ENCODE measurements around the gene NRXN2.

NRXN2 gene

DNA sequence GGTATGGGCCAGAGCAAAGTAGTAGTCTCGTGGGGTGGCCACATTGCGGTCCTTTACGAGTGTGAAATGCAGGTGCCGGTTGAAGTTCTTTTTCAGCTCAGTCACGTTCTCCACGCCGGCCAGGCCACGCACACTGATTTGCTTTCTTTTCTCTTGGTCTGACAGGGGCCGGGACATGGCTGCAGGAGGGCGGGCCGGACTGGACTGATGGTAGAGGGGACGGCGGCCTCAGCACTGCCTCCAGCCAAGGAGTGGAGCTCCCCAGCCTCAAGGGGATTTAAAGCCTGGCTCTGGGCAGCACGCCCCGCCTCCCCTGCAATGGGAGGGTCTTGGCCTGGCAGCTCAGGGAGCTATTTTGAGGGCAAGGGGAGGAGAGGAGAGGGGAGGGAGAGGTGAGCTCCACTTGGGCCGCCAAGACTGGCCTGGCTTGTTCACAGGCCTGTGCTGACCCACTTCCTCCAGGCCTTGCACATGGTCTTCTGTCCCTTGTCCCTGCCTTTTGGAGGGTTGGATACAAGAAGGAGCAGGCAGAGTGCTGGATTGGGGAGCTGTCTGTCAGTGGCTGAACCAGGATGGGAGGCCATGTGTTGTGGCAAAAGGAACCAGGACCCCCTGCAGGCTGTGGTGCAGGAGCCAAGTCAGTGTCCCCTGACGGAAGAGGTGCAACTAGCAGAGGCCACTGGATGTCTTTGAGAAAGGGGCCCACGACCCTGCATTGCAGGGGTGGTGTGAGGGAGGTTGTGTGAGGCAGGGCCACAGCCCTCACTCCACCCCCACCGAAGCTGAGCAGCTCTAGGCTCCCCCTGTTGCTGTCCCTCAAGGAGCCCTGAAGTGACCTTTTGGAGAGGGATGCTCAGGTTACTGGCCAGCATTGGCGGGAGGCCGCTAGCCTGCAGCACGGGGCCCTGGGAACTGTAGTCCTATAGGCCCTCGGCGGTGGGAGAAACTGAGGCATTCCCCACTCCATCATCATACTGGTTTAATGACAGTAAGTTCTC, 37.0 kb upstream of the NRXN2 start, which contains the start of gene PYGM:
PYGM (minus strand) TSS at position 253 of the 998 bp plus-strand sequence; CDS start at position 177, 76 bp downstream.
- peak within 1 kb of the TSS; percentile 85 for H3K27ac ChIP-seq
- ChIA-PET POLR2A (ENCODE audit: low non-redundant PET) (no interaction called here), CTCF (interaction anchor here (0.5 to 1.0 kb wide), 2 partner anchors 17 to 84 kb away, joined by 3 read pairs; no protein-coding TSS in a partner anchor)
- TF ChIP-seq, protein P1, sequence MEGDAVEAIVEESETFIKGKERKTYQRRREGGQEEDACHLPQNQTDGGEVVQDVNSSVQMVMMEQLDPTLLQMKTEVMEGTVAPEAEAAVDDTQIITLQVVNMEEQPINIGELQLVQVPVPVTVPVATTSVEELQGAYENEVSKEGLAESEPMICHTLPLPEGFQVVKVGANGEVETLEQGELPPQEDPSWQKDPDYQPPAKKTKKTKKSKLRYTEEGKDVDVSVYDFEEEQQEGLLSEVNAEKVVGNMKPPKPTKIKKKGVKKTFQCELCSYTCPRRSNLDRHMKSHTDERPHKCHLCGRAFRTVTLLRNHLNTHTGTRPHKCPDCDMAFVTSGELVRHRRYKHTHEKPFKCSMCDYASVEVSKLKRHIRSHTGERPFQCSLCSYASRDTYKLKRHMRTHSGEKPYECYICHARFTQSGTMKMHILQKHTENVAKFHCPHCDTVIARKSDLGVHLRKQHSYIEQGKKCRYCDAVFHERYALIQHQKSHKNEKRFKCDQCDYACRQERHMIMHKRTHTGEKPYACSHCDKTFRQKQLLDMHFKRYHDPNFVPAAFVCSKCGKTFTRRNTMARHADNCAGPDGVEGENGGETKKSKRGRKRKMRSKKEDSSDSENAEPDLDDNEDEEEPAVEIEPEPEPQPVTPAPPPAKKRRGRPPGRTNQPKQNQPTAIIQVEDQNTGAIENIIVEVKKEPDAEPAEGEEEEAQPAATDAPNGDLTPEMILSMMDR (conservative IDR thresholded peaks at IDR 0.05; ENCODE audit: low read depth): no peak
- no peak for DNase-seq (ENCODE audit: low spot score)

DNA sequence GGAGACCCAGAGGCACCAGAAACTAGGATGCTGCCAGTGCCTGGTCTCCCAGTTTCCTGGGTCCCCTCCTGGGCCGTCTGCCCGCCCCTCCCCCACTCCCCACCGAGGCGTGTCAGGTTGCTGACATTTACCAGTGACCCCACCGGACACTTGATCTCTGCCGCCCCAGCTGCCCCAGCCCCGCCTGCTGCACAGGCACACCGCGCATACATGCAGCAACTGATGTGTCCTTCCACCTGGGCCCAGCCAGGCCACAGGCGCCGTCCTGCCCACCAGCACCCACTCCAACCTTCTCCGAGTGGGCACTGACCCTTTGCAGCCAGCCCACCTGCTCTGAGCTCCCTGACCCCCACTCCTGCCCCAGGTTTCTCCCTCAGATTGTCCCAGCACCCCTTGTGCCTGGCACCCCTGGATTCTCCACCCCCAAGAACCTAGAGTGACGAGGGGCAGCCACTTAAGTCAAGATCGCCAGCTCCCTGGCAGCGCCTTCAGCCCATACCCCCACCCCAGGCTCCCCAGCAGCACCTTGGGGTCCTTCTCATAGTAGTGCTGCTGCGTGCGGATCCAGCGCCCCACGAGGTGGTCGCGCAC, 36.2 kb upstream of the NRXN2 start:
- POLR2A ChIA-PET (ENCODE audit: low non-redundant PET): no interaction called here
- CTCF ChIA-PET: no interaction called here
- peak overlapping the region; percentile 85; the same call in 1 of the 2 replicates for H3K27ac ChIP-seq
- TF ChIP-seq, protein P1 (conservative IDR thresholded peaks at IDR 0.05; ENCODE audit: low read depth): no peak
- no peak for DNase-seq (ENCODE audit: low spot score)

DNA sequence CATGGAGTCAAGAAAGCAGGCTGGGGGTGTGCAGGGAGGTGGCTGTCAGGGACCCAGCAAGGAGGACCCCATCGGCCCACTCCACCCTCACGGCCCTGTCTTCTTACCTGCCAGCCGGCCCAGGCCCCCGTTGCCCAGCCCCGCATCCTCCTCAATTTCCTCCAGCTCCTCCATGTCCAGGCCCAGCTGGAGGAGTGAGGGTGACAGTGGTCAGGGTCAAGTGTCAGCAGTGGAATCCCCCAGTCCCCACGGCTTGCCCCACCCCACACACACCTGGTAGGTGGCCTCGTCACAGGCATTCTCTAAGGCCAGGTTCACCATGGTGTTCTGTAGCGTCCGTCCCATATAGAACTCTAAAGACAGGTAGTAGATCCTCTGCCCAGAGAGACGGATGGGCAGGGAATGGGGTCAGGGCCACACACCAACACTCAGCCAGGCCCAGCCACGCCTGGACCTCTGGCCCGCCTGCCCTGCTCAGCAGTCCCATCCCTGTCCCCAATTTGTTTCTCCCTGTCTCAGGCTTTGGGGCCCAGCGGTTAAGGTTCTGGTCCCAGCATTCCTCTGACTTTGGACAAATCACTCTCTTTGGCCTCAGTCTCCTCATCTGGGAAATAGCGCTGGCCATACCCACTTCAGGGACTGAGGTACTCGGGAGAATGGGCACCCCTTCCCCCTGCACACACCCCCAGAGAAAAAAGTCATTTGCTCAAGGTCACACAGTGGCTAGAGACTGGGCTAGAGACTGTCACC, 35.5 kb upstream of the NRXN2 start:
- H3K27ac ChIP-seq: no peak overlapping the region
- ChIA-PET POLR2A (ENCODE audit: low non-redundant PET) (no interaction called here), CTCF (interaction anchor here (0.6 kb wide), 1 partner anchor 70 kb away, joined by 3 read pairs; no protein-coding TSS in a partner anchor)
- TF ChIP-seq, protein P1 (conservative IDR thresholded peaks at IDR 0.05; ENCODE audit: low read depth): no peak
- DNase-seq (ENCODE audit: low spot score): no peak

DNA sequence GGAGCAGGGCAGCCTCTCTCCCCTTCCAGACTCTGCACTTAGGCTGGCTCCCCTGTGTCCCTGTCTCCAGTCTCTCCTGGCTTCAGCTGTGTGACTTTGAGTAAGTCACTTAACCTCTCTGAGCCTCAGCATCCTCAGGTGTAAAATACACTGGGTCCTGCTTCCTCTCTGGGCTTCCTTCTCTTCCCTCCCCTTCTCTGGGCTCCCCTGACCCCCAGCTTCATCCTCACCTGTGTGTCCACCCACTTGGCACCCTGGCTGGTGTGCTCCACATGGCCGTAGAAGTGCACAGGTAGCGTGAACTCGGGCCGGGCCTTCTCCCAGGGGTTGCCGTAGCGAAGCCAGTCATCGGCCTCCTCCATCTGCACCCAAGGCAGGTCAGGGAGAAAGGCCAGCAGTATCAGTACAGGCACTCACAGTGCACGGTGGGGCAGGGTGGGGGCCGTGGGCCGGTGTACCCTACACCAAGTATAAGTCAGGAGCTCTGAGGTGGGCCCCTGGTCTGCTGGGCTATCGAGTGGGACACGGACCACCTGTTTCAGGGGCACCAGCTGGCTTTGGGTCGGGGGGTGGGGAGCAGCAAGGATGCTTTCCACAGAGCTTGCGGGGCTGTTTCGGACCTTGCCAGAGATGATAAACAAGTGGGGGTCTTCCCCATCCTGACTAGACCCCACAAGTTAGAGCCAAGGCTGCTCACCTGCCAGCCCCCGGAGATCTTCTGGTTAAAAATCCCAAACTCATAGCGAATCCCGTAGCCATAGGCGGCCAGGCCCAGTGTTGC, 34.7 kb upstream of the NRXN2 start:
- CTCF ChIA-PET: interaction anchor here (0.7 kb wide), 1 partner anchor 70 kb away, joined by 3 read pairs; no protein-coding TSS in a partner anchor
- POLR2A ChIA-PET (ENCODE audit: low non-redundant PET): no interaction called here
- no peak for DNase-seq (ENCODE audit: low spot score)
- TF ChIP-seq, protein P1 (conservative IDR thresholded peaks at IDR 0.05; ENCODE audit: low read depth): no peak
- H3K27ac ChIP-seq: no peak overlapping the region

DNA sequence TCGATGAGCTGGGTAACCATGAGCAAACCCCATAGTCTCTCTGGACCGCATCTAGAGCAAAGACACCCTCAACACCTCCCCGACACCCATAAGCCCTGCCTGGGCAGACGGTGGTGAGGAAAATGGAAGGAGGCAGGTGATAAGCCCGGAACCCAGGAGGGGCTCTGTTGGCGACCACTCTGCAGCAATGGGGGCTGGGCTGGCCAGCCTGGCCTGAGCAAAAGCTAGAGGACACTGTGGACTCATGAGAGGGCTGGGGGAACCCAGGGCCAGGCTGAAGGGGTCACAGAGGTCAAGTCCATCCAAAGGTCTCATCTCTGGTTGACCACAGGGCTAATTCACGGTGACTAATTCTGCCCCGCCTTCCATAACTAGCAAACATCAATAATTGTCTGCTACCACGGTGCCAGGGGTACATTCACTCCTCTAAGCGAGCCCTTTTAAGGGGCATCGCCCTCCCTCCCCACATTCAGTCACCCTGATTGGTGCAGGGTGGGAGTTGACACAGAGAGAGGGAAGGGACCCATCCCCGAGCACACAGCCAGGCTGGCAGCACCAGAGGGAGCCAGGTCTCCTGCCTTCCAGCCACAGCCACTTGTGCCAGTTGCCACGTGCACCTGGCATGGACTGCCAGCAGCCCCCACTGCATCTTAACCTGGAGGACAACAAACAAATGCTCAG, 32.8 kb upstream of the NRXN2 start:
- no peak overlapping the region for H3K27ac ChIP-seq
- TF ChIP-seq, protein P1 (conservative IDR thresholded peaks at IDR 0.05; ENCODE audit: low read depth): no peak
- ChIA-PET POLR2A (ENCODE audit: low non-redundant PET) (no interaction called here), CTCF (interaction anchor here (1.4 kb wide), 1 partner anchor 13 kb away, joined by 5 read pairs; the partner anchor contains the start of gene RASGRP2)
- no peak for DNase-seq (ENCODE audit: low spot score)

Data from RWPE1 (cell line).